Activated CD8-positive, alpha-beta memory T cell treated with anti-CD3 and anti-CD28 coated beads, Interleukin-2, amount 50 U/mL, for 1 hour (primary cell): ENCODE results near the gene TFR2.

Source experiments
- DNase-seq: peaks from one replicate; pipeline ENCODE4 v3.0.0-alpha.2; 2020; ENCODE audit errors: extremely low read depth

Gene TFR2

DNA sequence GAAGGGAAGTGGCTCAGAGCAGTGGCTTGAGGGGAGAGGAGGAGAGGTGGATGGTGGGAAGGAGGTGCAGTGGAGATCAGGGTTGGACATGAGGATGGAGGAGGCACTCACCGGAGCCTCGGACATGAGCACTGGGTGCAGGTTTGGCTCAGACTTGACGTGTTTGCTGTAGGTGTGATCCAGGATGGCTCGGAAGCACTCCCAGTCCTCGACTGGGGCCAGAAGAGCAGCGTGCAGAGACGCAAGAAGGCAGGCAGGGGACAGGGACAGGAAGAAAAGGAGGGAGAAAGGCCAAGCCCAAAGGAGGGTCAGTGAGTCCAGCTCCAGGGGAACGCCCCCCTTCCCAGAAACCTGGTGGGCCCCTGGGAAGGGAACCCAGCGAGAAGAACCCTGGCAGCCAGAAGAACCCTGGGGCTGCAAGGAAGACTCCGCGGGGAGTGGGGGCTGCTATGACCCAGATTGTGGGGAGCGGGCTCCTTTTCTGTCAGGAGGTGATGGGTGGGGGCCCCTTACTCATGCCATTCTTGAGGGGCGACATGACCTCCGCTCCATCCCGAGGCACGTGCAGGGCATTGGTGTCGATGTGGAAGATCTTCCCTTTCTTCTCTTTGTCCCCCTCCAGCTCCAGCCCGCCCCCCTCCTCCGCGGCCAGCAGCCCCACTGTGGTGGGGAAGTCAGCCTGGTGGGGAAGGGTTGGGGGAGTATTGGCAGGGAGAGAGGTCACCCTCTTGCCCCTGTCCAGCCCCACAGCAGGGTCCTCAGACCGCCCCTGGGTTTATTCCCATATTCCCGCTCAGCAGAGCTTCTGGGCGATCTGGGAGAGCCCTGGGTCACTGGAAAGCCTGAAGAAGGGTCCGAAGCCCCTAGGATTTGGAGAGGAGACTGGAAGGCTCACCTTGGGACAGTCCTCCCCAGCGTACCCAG is 13.8 kb upstream of the TFR2 start:
- DNase-seq, result no peak

DNA sequence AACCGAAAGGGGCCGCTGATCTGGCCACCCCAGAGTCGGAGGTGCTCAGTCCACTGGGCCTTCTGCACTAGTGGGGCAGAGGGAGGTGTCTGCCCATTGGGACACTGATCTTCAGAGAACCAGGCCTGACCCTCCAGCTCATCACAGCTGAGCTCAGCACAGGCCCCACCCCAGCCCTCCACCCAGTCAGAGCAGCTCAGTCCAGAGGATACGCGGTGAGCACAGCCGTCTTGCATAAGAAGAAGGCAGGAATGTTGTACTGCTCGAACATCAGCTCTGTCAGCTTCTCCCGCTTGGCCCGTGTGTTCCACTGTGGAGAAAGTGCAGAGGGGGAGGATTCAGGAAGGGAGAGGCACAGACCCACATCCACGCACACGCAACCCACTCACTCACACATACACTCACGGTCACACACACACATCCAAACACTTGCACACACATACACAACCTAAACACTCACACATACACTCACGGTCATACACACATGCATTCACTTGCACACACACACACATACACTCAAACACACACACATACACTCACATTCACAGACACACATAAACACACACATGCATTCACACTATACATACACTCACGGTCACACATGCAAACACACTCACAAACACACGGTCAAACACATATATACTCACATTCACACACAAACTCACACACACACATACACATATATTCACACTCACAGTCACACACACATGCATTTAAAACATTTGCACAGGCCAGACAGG is 8.6 kb upstream of the TFR2 start:
- no peak for DNase-seq

DNA sequence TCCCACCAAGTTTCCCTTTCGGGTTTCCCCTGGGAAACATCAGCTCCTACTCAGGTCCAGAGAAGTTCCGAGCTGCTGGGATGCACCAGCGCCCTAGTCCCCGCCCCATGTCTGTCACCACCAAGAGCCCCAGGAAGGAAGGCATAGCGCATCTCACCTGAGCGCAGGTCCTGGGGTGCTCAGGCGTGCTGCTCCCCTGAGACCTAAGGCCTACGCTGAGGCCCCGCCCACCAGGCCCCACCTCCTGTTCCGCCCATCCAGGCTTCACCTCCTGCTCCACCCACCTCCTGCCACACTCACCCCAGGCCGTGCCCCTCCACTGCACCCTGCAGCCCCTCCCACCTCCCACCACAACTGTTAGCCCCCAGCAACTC is 1.2 kb upstream of the TFR2 start:
- DNase-seq, result no peak

DNA sequence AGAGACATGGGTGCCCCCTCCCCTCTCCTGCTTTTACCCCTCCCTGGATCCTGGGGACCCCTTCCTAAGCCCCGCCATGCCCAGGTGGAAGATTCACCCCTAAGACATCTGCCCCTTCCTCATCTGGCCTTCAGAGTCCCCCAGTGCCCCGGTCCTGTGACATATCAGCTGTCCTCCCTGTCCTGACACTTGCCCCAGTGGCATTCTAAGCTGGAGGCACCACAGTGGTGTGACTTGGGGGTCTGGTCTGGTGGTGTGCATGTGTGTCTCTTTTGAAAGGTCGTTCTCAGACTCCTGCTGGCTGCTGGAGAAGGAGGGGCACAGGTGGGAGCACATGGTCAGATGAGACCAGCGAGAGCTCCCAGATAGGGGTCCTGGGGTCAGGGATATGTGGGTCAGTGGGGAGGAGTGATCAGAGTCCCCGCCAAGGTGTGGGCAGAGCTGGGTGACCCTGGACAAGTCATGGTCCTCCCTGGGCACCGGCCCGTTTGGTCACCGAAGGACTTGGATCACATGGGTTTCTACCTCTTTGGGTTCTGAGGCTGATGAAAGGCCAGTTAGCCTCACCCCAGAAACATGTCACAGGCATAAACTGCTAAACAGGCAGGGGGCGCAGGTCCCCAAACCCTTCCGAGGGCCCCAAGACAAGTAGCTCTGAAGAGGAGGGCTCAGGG is 645 bp upstream of the TFR2 start:
- DNase-seq, result no peak

DNA sequence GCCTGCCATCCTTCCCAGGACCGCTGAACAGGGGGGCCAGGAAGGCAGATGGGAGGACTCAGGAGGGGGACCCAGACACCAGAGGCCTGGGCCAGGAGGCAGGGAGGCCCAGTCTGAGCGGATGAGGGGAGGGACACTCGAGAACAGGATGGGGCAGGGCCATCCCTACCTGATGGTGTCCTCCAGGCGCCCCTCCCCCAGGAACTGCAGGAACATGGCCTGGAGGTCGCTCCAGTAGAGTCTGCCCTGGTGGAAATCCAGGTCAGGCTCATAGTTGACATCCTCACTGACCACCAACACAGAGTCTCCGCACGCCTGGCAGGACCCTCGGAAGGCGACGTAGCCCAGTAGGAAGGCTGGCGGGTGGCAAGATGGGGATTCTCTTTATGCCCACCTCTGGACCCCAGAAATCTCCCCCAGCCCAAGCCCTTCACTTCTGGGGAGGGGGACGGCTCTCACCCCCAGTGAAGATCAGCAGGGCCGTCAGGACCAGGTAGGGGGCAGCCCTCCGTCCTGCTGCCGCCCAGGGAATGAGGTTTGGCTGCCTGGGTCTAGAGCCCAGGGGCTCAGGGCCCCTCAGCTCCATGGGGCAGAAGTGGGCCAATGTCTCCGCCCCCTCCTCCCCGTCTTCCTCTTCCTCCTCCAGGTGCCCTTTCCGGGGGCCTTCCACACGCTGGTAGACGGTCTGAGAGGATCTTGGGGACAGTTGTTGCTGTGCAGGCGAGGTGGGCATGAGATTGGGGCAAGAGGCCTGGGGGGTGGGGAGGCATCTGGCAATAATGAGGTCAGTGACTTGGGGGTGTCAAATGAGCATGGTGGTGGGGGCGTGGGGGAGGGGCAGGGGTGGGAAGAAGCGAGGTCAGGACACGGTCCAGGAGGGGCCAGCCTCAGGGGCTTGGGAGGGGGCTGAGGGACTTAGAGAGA is 573 bp downstream of the TFR2 start:
- no peak for DNase-seq

DNA sequence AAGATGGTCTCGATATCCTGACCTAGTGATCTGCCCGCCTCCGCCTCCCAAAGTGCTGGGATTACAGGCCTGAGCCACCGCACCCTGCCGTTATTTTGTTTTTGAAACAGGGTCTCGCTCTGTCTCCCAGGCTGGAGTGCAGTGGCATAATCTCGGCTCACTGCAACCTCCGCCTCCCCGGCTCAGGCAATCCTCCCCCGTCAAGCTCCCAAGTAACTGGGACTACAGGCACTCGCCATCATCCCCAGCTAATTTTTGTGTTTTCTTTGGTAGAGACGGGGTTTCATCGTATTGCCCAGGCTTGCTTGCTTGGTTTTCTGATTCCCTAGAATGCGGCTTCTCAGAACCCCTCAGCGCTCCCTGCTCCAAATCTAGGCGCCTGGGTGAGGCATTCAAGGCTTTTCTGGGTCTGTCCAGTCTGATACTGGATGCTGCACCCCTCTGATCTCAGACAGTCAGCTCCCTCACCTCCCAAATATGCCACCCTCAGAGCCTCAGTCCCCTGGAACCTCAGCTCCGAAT is 1.3 kb downstream of the TFR2 start:
- no peak for DNase-seq

DNA sequence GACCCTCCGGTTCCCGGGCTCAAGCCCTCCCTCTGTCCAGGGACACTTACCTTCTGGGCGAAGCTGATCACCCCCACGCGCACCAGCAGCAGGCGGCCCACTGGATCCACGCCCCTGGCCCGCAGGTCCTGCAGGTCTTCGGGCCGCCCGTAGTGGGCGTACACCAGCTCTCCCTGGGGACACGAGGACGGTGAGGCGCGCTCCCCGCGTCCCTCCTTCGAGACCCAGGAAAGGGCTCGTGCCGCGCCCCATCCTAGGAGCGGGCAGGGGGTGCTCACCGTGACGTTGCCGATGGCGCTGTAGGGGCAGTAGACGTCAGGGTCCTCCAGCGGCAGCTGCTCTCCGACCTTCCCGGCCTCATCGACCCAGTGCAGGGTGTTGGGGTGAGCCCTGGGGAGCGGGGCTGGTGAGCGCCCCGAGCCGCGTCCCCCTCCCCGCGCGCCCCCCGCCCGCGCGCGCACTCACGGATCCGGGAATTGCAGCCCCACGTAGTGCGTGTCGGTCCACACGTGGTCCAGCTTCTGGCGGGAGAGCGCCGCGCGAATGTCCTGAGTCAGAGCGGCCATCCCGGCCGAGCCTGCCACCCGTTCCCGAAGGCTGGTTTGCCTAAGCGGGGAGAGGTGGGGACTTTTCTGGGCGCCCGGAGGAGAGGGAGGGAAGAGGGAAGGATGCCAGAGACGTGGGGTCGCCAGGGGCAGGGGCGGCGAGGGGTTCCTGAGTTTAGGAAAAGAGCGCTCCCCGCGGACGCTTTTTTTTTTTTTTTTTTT is 8.2 kb downstream of the TFR2 start:
- no peak for DNase-seq

DNA sequence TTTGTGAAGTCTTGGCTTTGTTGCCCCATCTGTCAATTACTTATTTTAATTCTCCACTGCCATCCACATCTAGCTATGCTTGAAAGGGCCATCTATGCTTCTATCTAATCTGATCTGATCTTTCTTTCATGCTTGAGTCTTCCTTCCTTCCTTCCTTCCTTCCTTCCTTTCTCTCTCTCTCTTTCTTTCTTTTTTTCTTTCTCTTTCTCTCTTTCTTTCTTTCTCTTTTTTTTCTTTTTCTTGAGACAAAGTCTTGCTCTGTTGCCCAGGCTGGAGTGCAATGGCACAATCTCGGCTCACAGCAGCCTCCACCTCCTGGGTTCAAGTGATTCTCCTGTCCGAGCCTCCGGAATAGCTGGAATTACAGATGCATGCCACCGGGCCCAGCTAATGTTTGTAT is 11.3 kb downstream of the TFR2 start:
- no peak for DNase-seq

DNA sequence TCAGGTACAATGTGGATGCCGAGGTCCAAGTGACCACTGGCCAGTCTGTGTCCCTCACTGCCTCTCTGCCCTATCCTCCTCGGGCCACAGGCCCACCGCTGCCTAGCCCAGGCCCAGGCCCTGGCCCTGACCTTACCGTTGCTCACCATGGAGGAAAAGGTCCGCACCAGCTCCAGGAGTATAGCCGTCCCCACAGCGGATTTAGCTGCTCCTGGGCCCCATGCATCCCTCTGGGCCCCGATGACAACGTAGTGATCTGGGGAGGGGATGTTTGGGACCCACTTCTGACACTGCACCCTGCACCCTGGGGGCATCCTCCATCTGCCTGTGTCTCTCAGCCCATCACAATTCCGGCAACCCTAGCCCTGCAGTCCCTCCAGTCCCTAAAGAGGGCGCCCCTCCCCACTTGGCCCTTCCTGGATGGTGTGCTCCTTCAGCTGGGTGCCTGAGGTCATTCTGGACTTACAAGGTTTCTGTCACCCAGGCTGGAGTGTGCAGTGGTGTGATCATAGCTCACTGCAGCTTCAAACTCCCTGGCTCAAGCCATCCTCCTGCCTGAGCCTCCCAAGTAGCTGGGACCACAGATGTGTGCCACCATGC is 12.1 kb downstream of the TFR2 start:
- no peak for DNase-seq

DNA sequence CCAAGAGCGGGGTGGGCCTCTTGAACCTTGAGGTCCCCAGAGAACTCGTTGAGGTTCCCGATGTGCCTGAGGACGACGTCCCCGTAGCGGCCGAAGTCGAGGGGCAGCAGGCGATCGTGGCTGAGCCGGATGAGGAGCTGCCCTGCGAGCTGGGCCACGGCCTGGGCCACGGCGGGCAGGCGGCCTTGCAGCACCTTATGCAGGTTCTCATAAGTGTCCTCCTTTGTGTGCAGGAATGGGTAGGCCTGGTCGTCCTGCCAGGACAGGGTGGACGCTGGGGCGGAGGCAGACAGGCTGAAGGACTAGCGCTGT is 14.2 kb downstream of the TFR2 start:
- no peak for DNase-seq

DNA sequence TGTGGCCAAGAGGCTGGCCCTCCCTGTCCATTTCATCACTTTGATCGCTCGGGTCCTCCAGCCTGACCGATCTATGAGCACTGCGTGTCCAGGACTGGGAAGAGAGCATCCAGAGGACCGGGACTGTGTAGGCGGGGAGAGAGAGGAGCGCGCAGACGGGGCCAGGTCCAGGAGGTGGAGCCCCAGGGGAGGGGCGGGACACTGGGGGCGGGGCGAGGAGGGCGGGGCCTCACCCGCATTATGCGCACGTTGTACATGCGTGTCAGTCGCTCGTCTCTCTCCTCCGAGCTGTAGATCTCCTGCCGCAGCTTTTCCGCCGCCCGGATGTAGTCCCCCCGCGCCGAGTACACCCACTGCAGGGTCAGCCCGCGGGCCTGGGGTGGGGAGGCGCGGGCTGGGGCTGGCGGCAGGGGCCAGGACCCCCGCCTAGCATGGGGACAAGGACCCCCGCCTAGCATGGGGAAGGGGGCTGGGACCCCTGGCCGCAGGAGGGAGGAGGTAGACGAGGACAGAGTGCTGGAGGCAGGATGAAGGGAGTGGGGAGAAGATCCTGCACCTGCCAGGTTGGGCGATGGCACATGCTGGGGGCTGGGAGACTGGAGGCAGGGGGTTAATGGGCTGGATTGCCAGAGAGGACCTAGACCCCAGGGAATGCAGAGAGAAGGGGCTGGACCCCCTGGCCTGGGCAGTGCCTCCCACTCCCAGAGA is 14.7 kb downstream of the TFR2 start:
- DNase-seq, result peak; percentile 48

DNA sequence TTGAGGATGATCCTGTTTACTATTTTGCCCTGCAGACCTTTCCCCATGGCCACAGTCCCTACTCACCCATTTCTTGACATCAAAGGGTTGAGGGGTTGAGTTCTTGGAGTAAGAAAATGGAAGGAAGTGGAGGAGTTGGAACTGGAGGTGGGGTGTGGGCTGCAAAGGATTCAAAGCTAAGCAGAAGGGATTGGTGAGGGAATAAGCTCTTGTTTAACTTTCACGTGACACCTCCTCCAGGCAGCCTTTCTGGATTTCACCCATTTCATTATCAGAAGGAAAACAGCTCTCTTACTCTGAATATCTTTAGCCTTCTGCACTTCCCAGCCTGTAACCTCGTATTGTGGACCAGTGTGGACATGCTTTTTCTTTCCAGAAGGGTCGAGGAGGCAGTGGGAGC is 15.3 kb downstream of the TFR2 start:
- DNase-seq, result no peak

DNA sequence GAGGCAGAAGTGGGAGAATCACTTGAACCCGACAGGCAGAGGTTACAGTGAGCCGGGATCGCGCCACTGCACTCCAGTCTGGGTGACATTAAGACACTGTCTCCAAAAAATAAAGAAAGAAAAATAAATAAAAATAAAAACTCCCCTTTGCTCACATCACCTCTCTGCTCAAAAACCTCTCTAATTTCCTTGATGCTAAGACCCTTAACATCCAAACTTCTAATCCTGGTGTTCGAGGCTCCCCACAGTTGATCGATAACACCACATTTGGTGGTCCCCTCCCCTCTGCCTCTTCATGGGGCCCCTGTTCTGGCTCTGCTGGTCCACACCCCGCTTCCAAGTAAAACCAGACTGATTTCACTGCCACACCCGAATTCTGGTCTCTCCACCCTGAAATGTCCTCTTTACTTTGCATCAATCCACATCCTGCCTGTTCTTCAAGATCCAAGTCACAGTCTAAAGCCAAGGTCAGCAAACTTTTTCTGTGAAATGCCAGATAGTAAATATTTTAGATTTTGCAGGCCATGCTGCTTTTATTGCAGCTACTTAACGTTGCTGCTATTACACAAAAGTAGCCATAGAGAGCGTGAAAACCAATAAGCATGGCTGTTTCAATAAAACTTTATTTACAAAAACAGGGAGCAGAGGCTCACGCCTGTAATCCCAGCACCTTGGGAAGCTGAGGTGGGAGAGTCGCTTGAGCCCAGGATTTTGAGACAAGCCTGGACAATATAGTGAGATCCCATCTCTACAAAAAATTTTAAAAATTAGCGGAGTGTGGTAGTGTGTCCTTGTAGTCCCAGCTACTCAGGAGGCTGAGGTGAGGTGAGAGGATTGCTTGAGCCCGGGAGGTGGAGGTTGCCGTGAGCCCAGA is 17.2 kb downstream of the TFR2 start:
- no peak for DNase-seq

DNA sequence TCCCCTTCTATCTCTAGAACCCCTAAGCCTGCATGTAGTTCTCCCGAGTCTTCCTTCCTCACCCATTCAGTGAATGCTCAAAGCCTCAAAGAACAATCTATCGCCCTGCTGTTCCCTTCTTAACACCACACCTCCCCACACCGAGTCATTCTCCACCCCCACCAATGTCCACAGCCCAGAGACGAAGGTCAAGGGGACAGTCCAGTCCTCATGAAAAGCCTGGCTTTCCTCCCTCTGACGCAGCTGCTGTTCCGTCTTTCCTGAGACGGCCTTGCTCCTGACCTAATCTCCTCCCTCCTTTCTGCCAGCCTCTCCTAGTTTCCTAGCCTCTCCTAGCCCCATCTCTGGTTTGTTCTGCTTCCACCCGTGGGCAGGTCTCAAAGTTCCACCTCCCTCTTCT is 19.8 kb downstream of the TFR2 start:
- no peak for DNase-seq

DNA sequence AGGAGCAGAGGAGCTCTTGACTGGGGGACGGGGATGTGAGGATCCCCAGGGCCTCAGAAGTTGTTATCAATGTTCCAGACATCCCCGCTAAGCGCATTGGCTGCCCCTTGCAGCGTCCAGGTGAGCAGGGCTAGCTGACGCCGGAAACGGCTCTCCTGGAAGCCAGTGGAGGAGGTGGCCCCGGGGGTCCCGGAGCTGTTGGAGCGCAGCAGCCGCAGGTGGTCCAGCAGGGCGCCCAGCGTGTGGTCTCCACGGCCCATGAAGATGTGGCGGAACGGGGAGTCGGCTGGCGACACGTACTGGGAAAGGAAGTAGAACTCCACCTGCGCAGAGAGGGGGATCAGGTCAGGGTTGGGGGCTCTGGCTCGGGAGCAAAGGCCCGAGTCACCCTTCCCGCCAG is 20.5 kb downstream of the TFR2 start:
- DNase-seq, result no peak

DNA sequence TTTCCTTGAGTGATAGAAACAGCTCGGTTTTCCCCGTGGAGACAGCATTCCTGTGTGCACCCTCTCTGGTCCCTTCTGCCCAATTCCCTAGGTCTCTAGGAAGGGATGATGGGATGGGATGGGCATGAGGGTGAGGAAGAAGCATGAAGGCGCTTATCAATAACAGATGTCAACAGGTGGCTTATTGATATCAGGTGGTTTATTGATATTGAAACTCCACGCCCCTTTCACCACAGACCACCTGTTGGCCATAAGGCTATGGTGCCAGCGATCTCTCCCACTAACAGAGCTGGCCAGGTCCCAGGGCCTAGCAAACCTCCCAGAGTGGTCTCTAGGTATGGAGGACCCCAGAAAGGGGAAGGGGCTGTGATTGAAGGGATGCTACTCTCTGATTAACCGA is 21.1 kb downstream of the TFR2 start:
- no peak for DNase-seq

DNA sequence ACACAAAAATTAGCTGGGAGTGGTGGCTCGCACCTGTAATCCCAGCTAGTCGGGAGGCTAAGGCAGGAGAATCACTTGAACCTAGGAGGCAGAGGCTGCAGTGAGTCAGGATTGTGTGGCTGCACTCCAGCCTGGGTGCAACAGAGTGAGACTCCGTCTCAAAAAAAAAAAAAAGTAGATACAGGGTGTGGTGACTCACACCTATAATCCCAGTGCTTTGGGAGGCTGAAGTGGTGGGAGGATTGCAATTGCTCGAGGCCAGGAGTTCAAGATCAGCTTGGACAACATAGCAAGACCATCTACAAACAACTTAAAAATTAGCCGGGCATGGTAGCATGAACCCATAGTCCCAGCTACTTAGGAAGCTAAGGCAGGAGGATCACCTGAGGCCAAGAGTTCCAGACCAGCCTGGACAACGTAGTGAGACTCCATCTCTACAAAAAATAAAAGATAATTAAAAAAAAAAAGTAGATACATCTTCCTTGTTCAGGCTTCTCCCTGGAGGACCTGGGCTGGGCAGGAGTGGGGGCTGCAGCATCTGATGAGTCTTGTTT is 27.0 kb downstream of the TFR2 start:
- DNase-seq, result no peak

DNA sequence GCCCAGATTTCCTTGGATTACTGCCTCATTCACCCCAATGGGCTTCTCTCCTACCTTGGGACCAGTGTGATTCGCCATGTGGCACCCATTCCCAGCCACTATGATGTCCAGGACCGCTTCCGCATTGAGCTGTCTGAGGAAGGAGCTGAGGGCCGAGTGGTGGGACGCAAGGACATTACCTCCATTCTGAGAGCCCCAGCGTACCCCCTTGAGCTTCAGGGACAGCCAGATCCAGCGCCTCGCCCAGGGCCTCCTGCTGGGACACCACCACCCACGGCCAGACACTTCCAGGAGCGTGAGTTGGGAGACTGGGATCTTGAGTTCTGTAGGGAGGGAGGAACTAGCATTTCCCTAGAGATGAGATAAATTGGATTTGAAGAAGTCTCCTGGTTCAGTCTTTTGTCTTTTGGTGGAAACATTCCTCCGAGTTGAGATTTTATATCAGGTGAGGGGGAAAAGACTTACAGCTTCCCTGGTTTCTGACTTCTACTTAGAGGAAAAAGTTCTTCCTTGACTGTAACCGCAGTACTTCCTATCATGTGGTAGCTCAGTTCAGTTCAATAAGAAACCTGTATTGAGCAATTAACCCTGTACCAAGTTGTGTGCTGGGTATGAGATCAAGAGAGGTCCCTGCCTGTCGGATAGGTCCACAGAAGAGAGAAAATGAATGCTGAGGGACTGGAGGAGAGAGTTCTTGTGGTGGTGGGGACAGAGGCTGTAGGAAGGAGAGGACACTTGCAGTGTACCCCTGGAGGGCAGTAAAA is 27.8 kb downstream of the TFR2 start:
- no peak for DNase-seq
